ENCODE results near the gene TEX29.

The TEX29 gene

DNA sequence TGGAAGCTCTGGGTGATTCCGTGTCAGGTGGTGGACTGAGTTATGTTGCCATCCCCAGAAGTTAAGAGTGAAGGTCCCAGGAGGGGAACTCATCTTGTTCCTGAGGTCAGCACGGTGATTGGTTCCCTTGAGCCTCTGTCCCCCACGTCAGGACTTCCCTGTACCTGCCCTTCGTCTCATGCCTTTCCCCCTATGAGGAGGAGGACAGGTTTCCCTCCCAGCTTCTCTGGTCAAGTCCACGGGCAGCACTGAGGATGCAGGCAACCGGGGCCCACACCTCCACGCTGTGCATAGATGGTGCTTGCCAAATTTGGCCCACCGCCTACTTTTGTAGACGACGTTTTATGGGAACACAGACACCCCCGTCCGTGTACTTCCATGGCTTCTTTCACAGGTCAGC, 42.7 kb downstream of the TEX29 start:
- TF ChIP-seq POLR2AphosphoS5 (IDR thresholded peaks at IDR 0.05; ENCODE audit: low read depth, low read length) (no peak), TAF1 (IDR thresholded peaks at IDR 0.05; ENCODE audit: borderline replicate concordance, low read depth, low read length) (no peak), POLR2A (IDR thresholded peaks at IDR 0.05; ENCODE audit: low read depth, low read length) (no peak)
- FAIRE-seq = no peak
- DNase-seq (ENCODE audit: insufficient read length) = no peak

DNA sequence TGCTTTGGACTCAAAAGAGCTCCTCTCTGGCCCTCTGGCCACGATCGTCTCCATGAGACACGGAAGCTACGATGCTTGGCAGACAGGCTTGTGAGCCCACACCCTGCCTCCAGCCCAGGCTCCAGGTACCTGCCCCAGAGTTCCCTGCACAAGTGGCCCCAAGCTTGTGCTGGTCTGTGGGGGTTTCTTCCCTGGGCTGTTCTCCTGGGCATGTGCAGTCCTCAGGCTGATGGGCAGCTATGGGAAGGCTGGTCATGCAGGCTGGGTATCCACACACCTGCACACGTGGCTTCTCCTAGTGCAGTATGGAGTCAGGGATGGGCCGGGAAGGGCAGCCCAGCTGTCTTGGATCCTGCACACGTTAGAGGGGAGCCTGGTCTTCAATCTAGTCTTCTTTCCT, 43.1 kb downstream of the TEX29 start:
- no peak for TF ChIP-seq POLR2A (IDR thresholded peaks at IDR 0.05; ENCODE audit: low read depth, low read length)
- no peak for FAIRE-seq
- DNase-seq (ENCODE audit: insufficient read length) = no peak

DNA sequence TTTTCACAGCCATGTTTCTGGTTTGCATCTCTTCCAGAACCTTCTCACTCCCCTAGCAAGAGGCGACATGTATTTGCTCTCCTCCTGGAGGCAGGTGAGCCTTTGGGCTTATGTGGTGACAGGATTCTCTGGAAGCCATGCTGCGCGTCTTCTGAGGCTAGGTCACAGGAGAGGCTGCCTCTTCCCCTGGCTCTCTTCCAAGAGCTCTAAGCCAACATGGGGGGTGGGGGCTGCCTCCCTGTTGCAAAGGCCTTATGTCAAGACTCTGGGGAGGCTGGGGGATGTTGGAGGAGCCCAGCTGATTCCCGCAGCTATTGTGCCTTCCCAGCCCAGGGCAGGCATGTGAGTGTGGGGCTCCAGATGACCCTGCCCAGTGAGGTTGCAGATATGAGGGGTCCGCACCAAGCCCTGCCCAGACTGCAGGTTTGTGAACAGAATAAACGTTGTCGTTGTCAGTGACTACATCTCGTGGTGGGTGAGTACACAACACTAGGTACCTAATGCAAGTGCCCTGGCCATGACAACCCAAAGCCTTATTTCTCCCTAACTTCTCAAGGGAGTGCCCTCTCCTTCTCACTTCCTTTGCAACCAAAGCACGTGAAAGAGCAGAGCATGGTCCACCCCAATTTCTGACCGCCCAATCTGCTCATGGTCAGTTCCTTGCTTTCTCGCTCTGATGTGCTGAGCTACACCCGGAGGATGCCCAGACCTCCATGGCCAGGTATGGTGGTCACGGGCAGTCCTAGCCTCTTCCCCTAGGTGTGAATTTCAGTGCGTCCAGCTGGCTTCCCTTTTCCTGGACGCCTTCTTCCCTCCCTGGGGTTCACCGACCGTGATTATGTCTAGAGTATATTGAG, 44.9 kb downstream of the TEX29 start:
- no peak for FAIRE-seq
- TF ChIP-seq TAF1 (IDR thresholded peaks at IDR 0.05; ENCODE audit: borderline replicate concordance, low read depth, low read length) = no peak
- TF ChIP-seq POLR2AphosphoS5 (IDR thresholded peaks at IDR 0.05; ENCODE audit: low read depth, low read length) = no peak
- no peak for TF ChIP-seq POLR2A (IDR thresholded peaks at IDR 0.05; ENCODE audit: low read depth, low read length)
- no peak for DNase-seq (ENCODE audit: insufficient read length)

DNA sequence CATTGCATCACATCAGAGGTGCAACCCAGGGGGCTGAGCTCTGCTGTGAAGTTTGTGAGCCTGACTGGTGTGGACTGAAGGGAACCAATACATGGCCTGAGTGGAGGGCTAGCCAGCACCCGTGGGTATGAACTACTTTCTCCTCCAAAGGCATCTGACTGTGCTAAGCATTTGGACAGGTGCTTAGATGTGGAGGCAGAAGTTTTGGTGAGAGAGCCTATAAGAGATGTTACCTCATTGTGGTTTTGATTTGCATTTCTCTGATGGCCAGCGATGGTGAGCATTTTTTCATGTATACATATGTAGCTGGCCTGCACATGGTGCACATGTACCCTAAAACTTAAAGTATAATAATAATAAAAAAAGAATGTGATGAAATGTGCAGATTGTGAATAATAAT, 46.9 kb downstream of the TEX29 start:
- DNase-seq (ENCODE audit: insufficient read length) (no peak), FAIRE-seq (no peak)
- TF ChIP-seq POLR2A (IDR thresholded peaks at IDR 0.05; ENCODE audit: low read depth, low read length) (no peak), POLR2AphosphoS5 (IDR thresholded peaks at IDR 0.05; ENCODE audit: low read depth, low read length) (no peak), TAF1 (IDR thresholded peaks at IDR 0.05; ENCODE audit: borderline replicate concordance, low read depth, low read length) (no peak)

DNA sequence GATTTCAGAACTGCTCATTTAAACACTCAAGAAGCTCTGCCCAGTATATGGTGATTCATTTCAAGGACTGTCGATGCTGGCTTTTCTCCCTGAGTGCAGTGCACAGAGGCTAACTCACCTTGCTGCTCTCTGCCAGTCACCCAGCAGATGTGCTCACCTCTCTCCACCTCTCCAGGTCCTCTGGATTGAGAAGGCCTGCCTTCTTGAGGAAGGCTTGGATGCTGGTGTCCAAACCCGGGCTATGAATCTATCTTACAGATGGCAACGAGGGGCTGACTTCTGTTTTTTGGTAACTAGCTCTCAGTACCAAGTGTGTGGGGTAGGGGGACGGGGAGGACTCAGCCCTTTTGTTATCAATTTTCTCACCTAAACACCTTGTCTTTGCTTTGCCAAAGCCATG, 47.6 kb downstream of the TEX29 start:
- FAIRE-seq (no peak), DNase-seq (ENCODE audit: insufficient read length) (no peak)
- TF ChIP-seq POLR2AphosphoS5 (IDR thresholded peaks at IDR 0.05; ENCODE audit: low read depth, low read length) (no peak), TAF1 (IDR thresholded peaks at IDR 0.05; ENCODE audit: borderline replicate concordance, low read depth, low read length) (no peak), POLR2A (IDR thresholded peaks at IDR 0.05; ENCODE audit: low read depth, low read length) (no peak)

DNA sequence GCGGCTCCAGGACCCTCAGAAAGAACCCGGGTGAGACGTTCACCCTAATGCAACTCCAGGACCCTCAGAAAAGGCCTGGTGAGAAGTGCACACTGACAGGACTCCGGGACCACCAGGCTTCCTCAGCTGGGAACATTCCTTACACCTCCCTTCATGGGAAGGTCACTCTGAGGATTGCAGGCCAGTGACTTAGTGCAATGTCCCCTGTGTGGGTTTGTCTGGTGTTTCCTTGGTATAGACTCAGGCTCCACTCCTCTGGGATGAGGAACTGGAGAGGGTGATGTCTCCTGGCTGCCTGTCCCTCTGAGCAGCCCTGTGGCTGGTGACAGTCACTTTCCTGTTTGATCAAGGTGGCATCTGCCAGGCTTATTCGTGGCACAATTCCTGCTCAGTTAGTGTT, 49.7 kb downstream of the TEX29 start:
- TF ChIP-seq POLR2AphosphoS5 (IDR thresholded peaks at IDR 0.05; ENCODE audit: low read depth, low read length) = no peak
- TF ChIP-seq TAF1 (IDR thresholded peaks at IDR 0.05; ENCODE audit: borderline replicate concordance, low read depth, low read length) = no peak
- no peak for TF ChIP-seq POLR2A (IDR thresholded peaks at IDR 0.05; ENCODE audit: low read depth, low read length)
- DNase-seq (ENCODE audit: insufficient read length) (no peak), FAIRE-seq (no peak)

DNA sequence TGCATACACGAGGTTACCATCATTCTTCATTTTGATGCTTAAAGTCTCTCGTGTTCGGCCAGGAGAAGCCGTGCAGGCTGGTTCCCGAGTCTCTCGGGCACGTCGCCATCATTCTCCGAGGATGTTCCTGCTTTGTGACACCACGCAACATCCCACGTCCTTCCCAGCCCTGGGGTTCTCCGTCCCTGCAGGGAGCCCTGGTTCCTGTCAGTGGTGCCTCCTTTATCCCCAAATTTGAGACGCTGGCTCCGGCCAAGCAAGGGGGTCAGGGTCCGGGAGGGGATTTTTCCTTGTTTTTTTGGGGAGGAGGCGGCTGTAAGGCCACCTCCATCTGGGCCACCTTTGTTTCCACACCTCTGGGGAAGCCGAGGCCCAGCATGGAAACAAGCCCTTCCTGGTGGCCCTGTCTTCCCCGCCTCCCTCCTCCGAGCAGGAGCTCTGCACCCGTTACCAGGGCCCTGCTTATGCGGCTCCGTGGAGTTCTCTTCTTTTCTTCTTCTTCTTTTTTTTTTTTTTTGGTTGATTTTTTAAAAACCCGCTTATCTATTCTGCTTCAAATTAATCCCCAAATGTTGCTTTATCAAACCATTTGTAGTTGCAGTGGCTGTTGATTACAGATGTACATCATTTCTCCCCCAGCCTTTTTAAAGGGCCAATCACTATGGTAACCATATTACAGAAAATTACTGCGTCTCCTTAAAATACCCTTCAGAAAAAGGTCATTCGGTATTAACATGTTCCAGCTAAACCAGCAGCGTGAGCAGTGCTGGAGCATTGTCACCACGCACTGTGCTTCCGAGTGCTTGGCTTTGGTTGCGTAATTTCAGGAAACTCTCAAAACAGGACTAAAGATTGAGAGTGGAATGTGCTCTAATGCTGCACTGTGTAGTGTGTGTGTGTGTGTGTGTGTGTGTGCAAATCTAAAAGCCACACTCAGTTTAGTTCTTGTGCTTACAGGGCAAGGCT, 50.4 kb downstream of the TEX29 start:
- no peak for DNase-seq (ENCODE audit: insufficient read length)
- no peak for TF ChIP-seq TAF1 (IDR thresholded peaks at IDR 0.05; ENCODE audit: borderline replicate concordance, low read depth, low read length)
- no peak for TF ChIP-seq POLR2AphosphoS5 (IDR thresholded peaks at IDR 0.05; ENCODE audit: low read depth, low read length)
- TF ChIP-seq POLR2A (IDR thresholded peaks at IDR 0.05; ENCODE audit: low read depth, low read length) = no peak

DNA sequence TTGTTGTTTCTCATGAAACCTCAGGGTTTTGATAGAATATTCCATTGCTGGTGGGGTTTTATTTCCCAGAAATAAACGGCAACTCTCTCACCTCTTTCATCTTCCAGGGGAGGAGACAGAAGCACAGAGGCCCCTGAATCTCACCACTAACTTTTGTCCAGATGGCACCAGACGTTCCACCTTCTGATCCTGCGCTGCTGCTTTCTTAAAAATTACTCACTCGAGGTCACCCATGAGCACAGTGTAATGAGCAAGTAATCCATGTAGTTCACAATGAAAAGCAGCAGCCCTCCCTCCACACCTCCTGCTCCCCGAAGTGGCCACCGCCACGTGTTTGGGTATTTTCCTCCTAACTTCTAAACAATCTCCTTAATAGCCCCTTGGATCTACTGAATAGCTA, 51.3 kb downstream of the TEX29 start:
- FAIRE-seq (no peak), DNase-seq (ENCODE audit: insufficient read length) (no peak)
- TF ChIP-seq TAF1 (IDR thresholded peaks at IDR 0.05; ENCODE audit: borderline replicate concordance, low read depth, low read length) = no peak
- TF ChIP-seq POLR2AphosphoS5 (IDR thresholded peaks at IDR 0.05; ENCODE audit: low read depth, low read length) = no peak
- no peak for TF ChIP-seq POLR2A (IDR thresholded peaks at IDR 0.05; ENCODE audit: low read depth, low read length)

More for the DNA sequence above, 50.4 kb downstream of the TEX29 start:
- no peak for FAIRE-seq

DNA sequence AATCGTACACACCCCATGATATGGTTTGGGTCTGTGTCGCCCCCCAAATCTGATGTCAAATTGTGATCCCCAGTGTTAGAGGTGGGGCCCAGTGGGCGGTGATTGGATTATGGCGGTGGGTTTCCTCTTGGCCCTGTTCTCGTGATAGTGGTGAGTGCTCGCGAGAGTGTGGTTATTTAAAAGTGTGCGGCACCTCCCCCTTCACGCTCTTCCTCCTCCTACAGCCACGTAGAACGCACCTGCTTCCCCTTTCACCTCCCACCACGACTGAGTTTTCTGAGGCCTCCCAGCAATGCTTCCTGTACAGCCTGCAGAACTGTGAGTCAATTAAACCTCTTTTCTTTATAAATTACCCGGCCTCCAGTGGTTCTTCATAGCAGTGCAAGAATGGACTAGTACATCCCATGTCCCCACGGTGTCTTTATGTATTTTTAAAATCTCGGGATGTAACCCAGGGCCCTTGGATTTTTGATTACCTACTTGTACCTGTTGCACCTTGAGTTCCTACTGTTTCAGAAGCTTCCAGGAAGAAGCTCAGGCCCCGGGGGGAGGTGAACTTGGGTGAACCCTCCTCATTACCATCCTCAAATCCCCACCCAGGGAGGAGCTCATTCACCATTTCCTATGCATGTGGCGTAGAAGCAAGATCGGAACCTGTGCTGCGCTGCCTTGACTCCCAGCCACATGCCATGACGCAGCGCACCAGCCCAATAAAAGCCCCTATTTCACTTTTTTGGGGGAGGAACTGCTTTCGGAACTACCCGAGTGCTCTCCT, 52.4 kb downstream of the TEX29 start:
- FAIRE-seq (no peak), DNase-seq (ENCODE audit: insufficient read length) (no peak)
- TF ChIP-seq POLR2A (IDR thresholded peaks at IDR 0.05; ENCODE audit: low read depth, low read length) (no peak), TAF1 (IDR thresholded peaks at IDR 0.05; ENCODE audit: borderline replicate concordance, low read depth, low read length) (no peak), POLR2AphosphoS5 (IDR thresholded peaks at IDR 0.05; ENCODE audit: low read depth, low read length) (no peak)

DNA sequence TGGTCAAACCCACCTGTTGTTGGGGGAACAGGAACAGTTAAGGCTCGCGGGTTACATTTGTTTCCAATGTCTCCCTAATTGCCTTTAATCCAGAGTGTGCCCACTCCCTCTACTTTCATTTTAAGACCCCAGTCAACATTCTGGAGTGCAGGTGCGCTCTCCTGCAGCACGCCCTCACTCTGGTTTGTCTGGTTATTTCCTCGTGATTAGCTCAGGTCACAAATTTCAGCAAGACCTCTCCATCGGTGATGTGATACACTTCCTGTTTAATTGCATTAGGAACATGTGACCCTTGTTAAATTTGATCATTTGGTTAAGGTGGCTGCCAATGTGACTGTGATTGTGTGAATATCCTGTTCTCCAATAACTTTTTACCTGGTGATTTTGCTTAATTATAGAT, 53.0 kb downstream of the TEX29 start:
- no peak for TF ChIP-seq POLR2A (IDR thresholded peaks at IDR 0.05; ENCODE audit: low read depth, low read length)
- TF ChIP-seq TAF1 (IDR thresholded peaks at IDR 0.05; ENCODE audit: borderline replicate concordance, low read depth, low read length) = no peak
- TF ChIP-seq POLR2AphosphoS5 (IDR thresholded peaks at IDR 0.05; ENCODE audit: low read depth, low read length) = no peak
- DNase-seq (ENCODE audit: insufficient read length) (no peak), FAIRE-seq (no peak)

DNA sequence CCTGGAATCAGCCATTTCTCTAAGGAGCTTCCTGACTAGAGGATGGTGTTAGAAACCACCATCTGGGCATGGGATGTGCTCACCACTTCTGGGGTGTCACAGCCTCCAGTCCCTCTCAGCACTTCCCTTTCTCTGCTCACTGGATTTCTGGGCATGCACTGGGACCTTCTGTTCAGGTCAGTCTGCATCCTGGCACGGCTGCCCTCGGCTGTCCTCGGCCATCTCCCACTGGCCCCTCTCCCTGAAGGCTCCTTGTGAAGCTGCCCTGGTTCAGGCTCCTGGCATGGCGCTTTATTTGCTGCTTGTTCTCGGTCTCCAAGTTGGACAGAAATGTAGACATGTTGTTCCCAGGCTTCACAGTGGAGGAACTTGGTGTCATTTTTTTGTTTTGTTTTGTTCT, 60.0 kb downstream of the TEX29 start:
- TF ChIP-seq POLR2A (IDR thresholded peaks at IDR 0.05; ENCODE audit: low read depth, low read length) = no peak
- TF ChIP-seq TAF1 (IDR thresholded peaks at IDR 0.05; ENCODE audit: borderline replicate concordance, low read depth, low read length) = no peak
- no peak for TF ChIP-seq POLR2AphosphoS5 (IDR thresholded peaks at IDR 0.05; ENCODE audit: low read depth, low read length)
- DNase-seq (ENCODE audit: insufficient read length) = no peak
- no peak for FAIRE-seq

Data from GM12892 (cell line).